ENCODE results near the gene SMG9.
"Not testable (repeated sequence)": the region's sequence is repeated elsewhere in the genome, so short reads cannot be mapped to it uniquely, and the experiment has no call there.

Gene SMG9

DNA sequence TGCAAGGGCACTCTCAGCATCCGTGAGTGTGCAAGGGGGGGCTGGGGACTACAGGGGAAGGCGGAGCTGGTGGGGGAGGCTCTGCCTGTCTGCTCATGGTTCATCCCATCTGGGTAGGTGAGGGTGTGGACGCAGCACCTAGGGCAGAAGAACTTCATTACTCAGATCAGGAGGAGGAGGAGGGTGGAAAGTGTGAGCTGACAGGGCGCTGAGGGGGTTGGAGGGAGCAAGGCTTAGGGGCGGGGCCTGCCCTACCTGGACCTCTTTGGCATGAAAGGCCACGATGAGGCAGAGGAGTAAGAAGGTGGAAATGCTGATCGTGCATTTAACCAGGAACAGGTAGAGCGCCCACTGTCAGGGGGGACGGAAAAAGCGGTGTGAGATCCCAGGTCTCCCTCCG, 21.5 kb upstream of the SMG9 start:
- no peak overlapping the region for H3K4me3 Mint-ChIP-seq
- no peaks in the 10 kb centered on the region for H3K27me3 Mint-ChIP-seq
- DNase-seq (ENCODE audit: low spot score in 2 of 2), result no peak
- no peak for ATAC-seq (replicated peaks; ENCODE audit: extremely low read depth, poor library complexity, severe bottlenecking)
- H3K27ac Mint-ChIP-seq (ENCODE audit: low read depth), result peak overlapping the region; percentile 87
- peaks cover 7% of the 10 kb centered on the region for H3K36me3 Mint-ChIP-seq (ENCODE audit: insufficient read depth)
- H3K9me3 Mint-ChIP-seq, result no peaks in the 10 kb centered on the region
- peaks cover 46% of the 10 kb centered on the region for H3K4me1 Mint-ChIP-seq

DNA sequence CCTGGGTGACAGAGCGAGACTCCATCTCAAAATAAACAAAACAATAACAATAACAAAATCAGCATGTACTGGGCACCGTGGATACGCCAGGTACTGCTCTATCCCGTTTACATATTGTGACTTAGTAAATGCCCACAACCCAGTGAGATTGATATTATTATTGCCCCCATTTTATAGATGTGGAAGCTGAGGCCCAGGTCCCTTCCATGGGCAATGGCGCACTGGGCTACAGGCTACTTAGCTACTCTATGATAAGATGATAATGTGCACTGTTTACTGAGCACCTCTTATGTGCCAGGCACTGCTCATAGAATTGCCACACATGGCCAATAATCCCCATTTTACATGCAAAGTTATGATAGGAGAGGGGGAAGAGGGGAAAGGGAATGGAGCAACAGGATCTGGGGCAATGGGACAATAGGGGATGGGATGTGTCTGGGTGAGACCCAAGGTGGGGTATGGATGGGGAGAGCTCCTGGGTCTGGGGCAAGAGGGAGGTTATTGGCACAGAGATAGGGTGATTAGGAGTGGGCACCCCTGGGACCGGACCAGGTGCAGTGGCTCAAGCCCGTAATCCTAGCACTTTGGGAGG, 20.6 kb upstream of the SMG9 start:
- H3K27ac Mint-ChIP-seq (ENCODE audit: low read depth), result peak overlapping the region; percentile 87
- peaks cover 39% of the 10 kb centered on the region for H3K4me1 Mint-ChIP-seq
- ATAC-seq (replicated peaks; ENCODE audit: extremely low read depth, poor library complexity, severe bottlenecking) (no peak), DNase-seq (ENCODE audit: low spot score in 2 of 2) (no peak)
- peaks cover 7% of the 10 kb centered on the region for H3K36me3 Mint-ChIP-seq (ENCODE audit: insufficient read depth)
- H3K9me3 Mint-ChIP-seq, result no peaks in the 10 kb centered on the region
- no peak overlapping the region for H3K4me3 Mint-ChIP-seq
- no peaks in the 10 kb centered on the region for H3K27me3 Mint-ChIP-seq

DNA sequence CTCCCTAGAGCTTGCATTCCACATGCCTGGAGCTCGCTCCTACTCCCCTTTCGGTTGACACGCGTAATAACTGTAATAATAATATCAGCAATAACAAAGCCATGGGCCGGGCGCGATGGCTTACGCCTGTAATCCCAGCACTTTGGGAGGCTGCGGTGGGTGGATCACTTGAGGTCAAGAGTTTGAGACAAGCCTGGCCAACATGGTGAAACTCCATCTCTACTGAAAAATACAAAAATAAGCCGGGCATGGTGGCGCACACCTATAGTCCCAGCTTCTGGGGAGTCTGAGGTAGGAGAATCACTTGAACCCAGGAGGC, 20.1 kb upstream of the SMG9 start:
- not testable (repeated sequence) for H3K9me3 Mint-ChIP-seq

DNA sequence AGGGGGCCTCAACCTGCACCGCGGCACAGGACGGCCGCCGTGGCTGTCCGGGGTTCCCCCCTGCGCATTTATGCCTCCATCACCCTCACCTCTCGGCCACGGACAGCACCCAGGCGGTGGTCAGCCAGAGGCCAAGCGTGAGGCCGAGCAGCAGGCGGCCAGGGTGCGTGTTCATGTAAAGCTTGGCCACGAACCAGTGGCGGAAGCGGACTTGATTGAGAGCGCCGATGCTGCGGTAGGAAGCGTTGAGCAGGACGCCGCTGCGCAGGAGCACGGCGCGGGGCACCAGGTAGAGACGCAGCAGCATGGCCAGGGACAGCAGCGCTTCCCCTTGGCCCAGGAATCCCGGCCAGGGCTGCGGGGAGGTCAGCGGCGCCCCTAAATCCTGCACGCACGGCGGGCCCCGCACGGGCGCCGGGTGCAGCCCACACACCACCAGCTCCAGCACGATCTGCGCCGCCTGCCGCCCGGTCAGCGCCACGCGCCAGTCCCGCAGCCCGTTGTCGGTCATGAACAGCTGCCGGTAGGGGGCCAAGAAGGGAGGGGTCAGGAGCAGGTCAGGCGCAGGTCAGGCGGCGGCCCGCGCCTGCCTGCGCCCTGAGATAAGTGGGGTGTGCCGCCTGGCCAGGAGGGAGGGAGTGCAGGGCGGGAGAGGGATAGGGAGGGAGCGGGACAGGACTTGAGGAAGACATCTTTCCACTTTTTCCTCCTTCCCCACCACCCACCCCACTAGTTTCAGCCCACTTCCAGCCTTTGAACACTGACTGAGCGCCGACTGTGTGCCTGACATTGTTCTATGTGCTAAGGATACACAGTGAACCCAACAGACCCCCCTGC, 19.6 kb upstream of the SMG9 start:
- peaks cover 7% of the 10 kb centered on the region for H3K36me3 Mint-ChIP-seq (ENCODE audit: insufficient read depth)
- no peak for DNase-seq (ENCODE audit: low spot score in 2 of 2)
- no peak overlapping the region for H3K4me3 Mint-ChIP-seq
- H3K27ac Mint-ChIP-seq (ENCODE audit: low read depth), result no peak overlapping the region
- no peaks in the 10 kb centered on the region for H3K27me3 Mint-ChIP-seq
- peak; percentile 20 for ATAC-seq (replicated peaks; ENCODE audit: extremely low read depth, poor library complexity, severe bottlenecking)
- H3K4me1 Mint-ChIP-seq, result peaks cover 41% of the 10 kb centered on the region
- H3K9me3 Mint-ChIP-seq, result no peaks in the 10 kb centered on the region

More for the DNA sequence above, 20.1 kb upstream of the SMG9 start:
- not testable (repeated sequence) for H3K27me3 Mint-ChIP-seq; DNase-seq (ENCODE audit: low spot score in 2 of 2); ATAC-seq (replicated peaks; ENCODE audit: extremely low read depth, poor library complexity, severe bottlenecking); H3K27ac Mint-ChIP-seq (ENCODE audit: low read depth); H3K36me3 Mint-ChIP-seq (ENCODE audit: insufficient read depth); H3K4me3 Mint-ChIP-seq
- peaks cover 43% of the 10 kb centered on the region for H3K4me1 Mint-ChIP-seq

- H3K4me1 Mint-ChIP-seq, result peaks cover 38% of the 10 kb centered on the region
- H3K9me3 Mint-ChIP-seq, result no peaks in the 10 kb centered on the region
- H3K4me3 Mint-ChIP-seq, result no peak overlapping the region
- ATAC-seq (replicated peaks; ENCODE audit: extremely low read depth, poor library complexity, severe bottlenecking) (no peak), DNase-seq (ENCODE audit: low spot score in 2 of 2) (no peak)
- H3K27ac Mint-ChIP-seq (ENCODE audit: low read depth), result no peak overlapping the region
- peaks cover 7% of the 10 kb centered on the region for H3K36me3 Mint-ChIP-seq (ENCODE audit: insufficient read depth)
- H3K27me3 Mint-ChIP-seq, result no peaks in the 10 kb centered on the region
These were observed 19.0 kb upstream of the SMG9 start for GRCh38 chr19:43773725-43774102.

DNA sequence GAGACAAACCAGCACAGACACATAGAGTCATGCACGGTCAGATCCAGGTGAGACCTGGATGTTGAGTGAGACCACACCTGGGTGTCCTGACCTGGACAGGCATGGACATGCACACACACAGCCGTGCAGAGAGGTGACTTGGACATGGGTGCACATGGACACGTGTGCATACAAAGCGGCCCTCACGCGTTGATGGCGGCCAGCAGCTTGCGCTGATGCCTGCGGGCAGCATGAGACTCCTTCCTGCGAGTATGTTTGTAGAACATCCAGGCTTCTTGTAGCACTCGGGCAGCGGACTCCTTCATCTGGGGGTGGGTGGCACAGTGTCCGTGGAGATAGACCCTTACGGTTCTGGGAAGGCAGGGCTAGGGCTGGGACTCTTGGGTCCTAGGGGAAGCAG, 14.5 kb upstream of the SMG9 start:
- H3K27ac Mint-ChIP-seq (ENCODE audit: low read depth), result no peak overlapping the region
- DNase-seq (ENCODE audit: low spot score in 2 of 2) (no peak), ATAC-seq (replicated peaks; ENCODE audit: extremely low read depth, poor library complexity, severe bottlenecking) (no peak)
- H3K27me3 Mint-ChIP-seq, result no peaks in the 10 kb centered on the region
- peaks cover 16% of the 10 kb centered on the region for H3K36me3 Mint-ChIP-seq (ENCODE audit: insufficient read depth)
- H3K4me1 Mint-ChIP-seq, result peaks cover 39% of the 10 kb centered on the region
- no peak overlapping the region for H3K4me3 Mint-ChIP-seq
- no peaks in the 10 kb centered on the region for H3K9me3 Mint-ChIP-seq

- Mint-ChIP-seq H3K27ac (ENCODE audit: low read depth) (no peak overlapping the region), H3K9me3 (no peaks in the 10 kb centered on the region), H3K27me3 (no peaks in the 10 kb centered on the region), H3K36me3 (ENCODE audit: insufficient read depth) (peaks cover 16% of the 10 kb centered on the region), H3K4me1 (peaks cover 43% of the 10 kb centered on the region), H3K4me3 (no peak overlapping the region)
- DNase-seq (ENCODE audit: low spot score in 2 of 2), result no peak
- ATAC-seq (replicated peaks; ENCODE audit: extremely low read depth, poor library complexity, severe bottlenecking), result no peak
These were observed 13.7 kb upstream of the SMG9 start for GRCh38 chr19:43768273-43769050.

- DNase-seq (ENCODE audit: low spot score in 2 of 2), result no peak
- ATAC-seq (replicated peaks; ENCODE audit: extremely low read depth, poor library complexity, severe bottlenecking), result no peak
- Mint-ChIP-seq H3K4me3 (no peak overlapping the region), H3K27me3 (no peaks in the 10 kb centered on the region), H3K36me3 (ENCODE audit: insufficient read depth) (peaks cover 15% of the 10 kb centered on the region), H3K9me3 (no peaks in the 10 kb centered on the region), H3K4me1 (peaks cover 48% of the 10 kb centered on the region), H3K27ac (ENCODE audit: low read depth) (no peak overlapping the region)
These were observed 13.1 kb upstream of the SMG9 start for GRCh38 chr19:43767818-43768217.

GRCh38 chr19:43767316-43767715, 12.6 kb upstream of the SMG9 start:
- Mint-ChIP-seq H3K36me3 (ENCODE audit: insufficient read depth) (peaks cover 14% of the 10 kb centered on the region), H3K27ac (ENCODE audit: low read depth) (peak overlapping the region; percentile 86), H3K4me3 (no peak overlapping the region), H3K9me3 (no peaks in the 10 kb centered on the region), H3K27me3 (no peaks in the 10 kb centered on the region), H3K4me1 (peaks cover 53% of the 10 kb centered on the region)
- DNase-seq (ENCODE audit: low spot score in 2 of 2) (no peak), ATAC-seq (replicated peaks; ENCODE audit: extremely low read depth, poor library complexity, severe bottlenecking) (no peak)

DNA sequence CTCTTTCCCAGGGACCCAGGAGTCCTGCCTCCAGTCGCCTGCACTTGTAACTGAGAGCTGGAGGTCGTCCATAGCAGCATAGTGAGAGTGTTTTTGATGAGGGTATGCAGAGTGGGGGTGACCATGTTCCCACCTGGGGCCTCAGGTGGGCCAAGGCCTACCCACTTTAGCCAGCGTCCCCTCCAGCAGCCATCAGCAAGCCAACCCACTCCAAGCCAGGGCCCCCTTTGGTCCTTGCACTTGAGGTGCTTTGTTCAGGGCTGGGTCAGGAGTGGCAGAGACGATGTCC, 11.9 kb upstream of the SMG9 start:
- ATAC-seq (replicated peaks; ENCODE audit: extremely low read depth, poor library complexity, severe bottlenecking), result no peak
- H3K27me3 Mint-ChIP-seq, result no peaks in the 10 kb centered on the region
- peaks cover 53% of the 10 kb centered on the region for H3K4me1 Mint-ChIP-seq
- peaks cover 14% of the 10 kb centered on the region for H3K36me3 Mint-ChIP-seq (ENCODE audit: insufficient read depth)
- no peaks in the 10 kb centered on the region for H3K9me3 Mint-ChIP-seq
- peak overlapping the region; percentile 68 for H3K4me3 Mint-ChIP-seq
- no peak for DNase-seq (ENCODE audit: low spot score in 2 of 2)
- peak overlapping the region; percentile 86 for H3K27ac Mint-ChIP-seq (ENCODE audit: low read depth)

GRCh38 chr19:43765109-43765876, 10.5 kb upstream of the SMG9 start:
- H3K4me3 Mint-ChIP-seq, result peak overlapping the region; percentile 68
- peak overlapping the region; percentile 86 for H3K27ac Mint-ChIP-seq (ENCODE audit: low read depth)
- peaks cover 51% of the 10 kb centered on the region for H3K4me1 Mint-ChIP-seq
- peaks cover 14% of the 10 kb centered on the region for H3K36me3 Mint-ChIP-seq (ENCODE audit: insufficient read depth)
- H3K9me3 Mint-ChIP-seq, result no peaks in the 10 kb centered on the region
- DNase-seq (ENCODE audit: low spot score in 2 of 2) (peak; percentile 30 to 56), ATAC-seq (replicated peaks; ENCODE audit: extremely low read depth, poor library complexity, severe bottlenecking) (peak; percentile 92)
- H3K27me3 Mint-ChIP-seq, result no peaks in the 10 kb centered on the region

GRCh38 chr19:43764684-43765083, 9.9 kb upstream of the SMG9 start:
- not testable (repeated sequence) for ATAC-seq (replicated peaks; ENCODE audit: extremely low read depth, poor library complexity, severe bottlenecking); H3K27me3 Mint-ChIP-seq; H3K9me3 Mint-ChIP-seq; DNase-seq (ENCODE audit: low spot score in 2 of 2)
- Mint-ChIP-seq H3K4me3 (peak overlapping the region; percentile 68), H3K36me3 (ENCODE audit: insufficient read depth) (peaks cover 13% of the 10 kb centered on the region), H3K4me1 (peaks cover 45% of the 10 kb centered on the region), H3K27ac (ENCODE audit: low read depth) (peak overlapping the region; percentile 86)
